ENCODE measurements around the gene PRMT1.

The PRMT1 gene

DNA sequence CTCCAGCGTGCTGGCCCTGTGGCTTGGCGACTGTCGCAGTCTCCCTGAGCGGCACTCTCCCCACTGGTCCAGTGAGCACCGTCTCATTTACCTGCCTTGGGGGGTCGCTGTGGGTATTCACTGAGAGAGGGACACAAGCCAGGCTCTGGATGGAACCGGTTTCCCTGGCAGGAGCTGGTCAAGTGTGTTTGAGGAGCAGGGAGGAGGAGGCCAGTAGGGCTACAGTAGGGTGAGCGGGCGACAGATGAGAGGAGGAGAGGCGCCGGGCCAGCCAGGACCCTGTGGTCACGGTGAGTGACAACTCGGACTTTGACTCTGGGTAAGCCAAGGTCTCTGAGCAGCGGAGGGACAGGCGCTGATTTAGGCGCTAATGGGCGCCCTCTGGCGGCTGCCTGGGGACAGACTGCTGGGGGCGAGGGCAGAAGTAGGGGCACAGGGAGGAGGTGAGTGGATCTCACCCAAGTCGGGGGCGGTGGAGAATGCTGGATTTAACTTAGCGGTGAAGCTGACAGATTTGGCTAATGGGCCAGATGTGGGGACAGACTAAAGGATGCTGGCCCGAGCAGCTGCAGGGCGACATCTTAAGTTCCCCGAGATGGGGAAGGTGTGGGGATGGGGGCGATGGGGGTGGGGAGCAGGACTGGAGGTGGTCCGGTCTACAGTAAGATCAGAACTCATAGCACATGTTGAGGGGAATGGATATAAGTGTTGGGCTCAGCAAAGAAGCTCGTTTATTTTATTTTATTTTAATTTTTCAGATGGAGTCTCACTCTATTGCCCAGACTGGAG, 4.7 kb upstream of the PRMT1 start:
- peak; percentile 47 for DNase-seq

DNA sequence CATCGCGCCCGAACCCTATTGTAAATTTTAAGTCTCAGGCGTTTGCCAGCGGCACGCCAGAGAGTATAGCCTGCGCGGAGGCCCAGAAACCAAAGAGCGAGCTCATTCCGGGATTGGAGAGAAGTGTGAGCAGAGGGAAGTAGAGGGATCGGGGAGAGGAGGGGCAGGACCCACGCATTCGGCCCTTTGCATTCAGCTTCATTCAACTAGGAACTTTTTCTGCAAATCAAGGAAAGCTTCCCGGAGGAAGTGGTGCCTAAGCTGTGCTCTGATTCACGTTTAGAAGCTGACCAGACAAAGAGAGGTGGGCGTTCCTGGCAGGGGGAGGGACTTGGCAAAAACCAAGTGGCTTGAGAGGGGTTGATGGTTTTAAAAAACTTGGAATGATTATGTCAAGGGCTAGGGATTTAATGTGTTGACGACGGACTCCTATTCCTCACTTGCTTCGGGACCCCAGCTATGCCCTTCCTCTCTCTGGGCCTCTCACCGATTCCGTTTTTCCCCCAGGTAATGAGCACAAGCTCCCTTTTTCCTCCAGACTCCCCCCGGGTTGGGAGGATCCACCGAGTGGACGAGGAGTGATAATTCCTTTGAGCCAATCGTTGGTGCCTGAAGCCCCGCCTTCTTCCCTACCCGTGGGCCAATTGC, 811 bp upstream of the PRMT1 start:
- DNase-seq: no peak

DNA sequence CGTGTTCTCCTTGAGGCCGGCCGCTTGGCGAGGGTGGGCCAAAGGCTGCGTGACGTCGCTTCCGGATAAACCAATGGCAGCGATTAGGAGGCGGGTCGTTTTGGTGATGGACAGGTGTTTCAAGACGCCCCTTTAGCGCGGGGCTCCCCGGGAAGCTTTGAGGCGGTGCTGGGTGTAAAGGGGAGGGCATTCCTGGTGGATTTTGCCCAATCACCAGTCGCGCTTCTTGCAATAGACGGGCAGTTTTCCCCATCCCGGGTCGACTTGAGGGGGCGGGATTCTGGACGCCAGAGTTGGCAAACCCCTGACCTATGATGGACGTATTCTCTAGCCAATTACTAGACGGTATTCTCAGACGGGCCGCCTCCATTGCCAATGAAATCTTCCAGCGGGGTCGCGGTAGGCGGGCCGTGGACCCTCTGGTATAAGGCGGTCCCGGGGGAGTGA, 264 bp upstream of the PRMT1 start:
- peak; percentile 100 for DNase-seq

DNA sequence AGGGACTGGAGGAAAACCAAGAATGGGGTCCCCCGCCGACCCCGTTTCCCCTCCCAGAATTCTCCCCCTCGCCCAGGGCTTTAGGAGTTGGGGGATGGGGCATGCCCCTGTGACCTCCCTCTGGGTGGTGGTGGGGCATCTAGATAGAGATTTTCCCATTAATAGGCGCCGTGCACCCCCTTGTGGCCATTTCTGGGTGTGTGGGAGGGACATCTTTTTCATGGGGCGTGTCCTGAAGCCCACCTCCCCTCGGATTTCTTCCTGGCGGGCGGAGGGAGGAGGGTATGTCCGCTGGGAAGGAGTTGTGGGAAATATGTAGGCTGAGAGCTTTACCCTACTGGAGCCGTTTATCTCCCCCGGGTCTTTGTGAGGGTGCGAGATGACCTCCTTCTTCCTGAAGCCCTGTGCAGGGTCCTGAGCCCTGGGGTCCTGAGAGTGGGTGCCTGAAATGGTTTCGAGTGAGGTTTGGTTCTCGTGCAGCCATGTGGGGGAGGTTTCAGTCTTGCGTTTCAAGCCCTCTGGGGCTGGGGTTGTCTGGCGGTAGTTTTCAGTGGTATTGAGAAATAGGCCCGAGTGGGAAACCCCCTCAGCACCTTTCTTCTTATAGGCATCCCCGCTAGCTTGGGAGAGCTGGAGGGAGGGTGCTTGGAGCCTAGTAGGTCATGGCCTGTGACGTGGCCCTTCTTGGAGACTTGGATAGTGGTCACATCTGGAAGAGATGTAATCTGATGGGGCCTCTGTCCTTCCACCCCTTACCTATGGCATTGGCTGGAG, 1.0 kb downstream of the PRMT1 start:
- DNase-seq: peak; percentile 72

DNA sequence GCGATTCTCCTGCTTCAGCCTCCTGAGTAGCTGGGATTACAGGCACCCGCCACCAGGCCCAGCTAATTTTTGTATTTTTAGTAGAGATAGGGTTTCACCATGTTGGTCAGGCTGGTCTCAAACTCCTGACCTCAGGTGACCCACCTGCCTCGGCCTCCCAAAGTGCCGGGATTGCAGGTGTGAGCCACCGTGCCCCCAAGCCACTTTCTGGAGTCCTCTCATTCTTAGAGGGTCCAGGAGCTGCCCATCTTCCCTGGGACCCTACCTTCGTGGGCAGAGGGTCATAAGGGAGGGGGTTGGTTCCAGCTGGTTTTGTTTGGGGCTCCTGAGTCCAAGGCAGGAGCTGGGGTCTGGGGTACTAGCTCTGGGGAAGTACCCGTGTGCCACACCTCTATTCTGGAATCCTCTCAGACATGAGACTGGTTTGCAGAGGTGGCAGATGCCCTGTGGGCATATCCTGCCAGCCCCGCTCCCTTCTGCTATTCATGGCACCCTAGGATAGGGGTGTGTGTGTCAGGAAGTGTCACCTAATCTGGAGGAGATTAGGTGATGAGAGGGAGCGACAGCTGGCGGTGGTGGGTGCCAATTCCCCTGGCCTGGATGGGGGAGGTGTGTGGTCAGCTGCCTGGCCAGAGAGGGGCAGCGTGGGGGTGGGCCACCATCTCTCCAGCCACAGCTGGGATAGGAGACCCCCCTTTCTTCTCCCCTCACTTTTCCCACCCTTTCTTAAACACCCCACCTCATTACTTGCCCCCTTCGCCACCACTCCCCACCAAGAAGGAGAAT, 2.1 kb downstream of the PRMT1 start:
- DNase-seq: no peak

- no peak for DNase-seq
Measured at GRCh38 chr19:49679771-49680413, 2.8 kb downstream of the PRMT1 start.

DNA sequence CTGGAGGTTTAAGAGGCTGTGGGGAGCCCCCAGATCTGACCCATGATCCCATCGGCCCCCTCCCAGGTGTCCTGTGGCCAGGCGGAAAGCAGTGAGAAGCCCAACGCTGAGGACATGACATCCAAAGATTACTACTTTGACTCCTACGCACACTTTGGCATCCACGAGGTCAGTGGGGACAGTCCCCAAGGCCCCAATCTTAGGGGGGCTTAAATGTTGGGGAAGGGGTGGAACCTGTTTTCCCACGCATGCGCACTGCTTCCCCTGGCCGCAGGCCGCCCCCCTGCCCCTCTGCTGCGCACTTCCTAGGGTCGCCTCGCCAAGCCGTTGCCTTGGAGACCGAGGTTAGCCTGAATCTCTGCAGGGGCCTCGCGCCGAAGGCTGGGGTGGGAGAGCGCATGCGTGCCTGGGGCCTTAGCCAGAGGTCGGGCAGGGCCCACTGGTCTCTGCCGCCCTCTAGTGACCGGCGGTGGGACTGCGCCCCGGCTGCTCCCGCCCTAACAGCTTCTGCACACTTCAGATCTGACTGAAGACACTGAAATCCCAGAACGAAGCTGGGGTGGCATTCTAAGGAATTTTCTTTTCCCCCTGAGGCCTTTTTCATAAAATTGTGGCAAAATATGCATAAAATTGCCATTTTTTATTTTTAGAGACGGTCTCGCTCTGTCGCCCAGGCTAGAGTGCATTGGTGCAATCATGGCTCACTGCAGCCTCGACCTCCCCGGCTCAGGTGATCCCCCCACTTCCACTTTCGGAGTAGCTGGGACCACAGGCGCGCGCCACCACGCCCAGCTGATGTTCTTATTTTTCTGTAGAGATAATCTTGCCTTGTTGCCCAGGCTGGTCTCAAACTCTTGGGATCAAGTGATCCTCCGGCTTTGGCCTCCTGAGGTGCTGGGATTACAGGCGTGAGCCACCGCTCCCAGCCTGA, 3.6 kb downstream of the PRMT1 start:
- peak; percentile 78 for DNase-seq

GRCh38 chr19:49681830-49682229, 4.8 kb downstream of the PRMT1 start:
- no peak for DNase-seq

GRCh38 chr19:49682274-49682673, 5.2 kb downstream of the PRMT1 start:
- no peak for DNase-seq

DNA sequence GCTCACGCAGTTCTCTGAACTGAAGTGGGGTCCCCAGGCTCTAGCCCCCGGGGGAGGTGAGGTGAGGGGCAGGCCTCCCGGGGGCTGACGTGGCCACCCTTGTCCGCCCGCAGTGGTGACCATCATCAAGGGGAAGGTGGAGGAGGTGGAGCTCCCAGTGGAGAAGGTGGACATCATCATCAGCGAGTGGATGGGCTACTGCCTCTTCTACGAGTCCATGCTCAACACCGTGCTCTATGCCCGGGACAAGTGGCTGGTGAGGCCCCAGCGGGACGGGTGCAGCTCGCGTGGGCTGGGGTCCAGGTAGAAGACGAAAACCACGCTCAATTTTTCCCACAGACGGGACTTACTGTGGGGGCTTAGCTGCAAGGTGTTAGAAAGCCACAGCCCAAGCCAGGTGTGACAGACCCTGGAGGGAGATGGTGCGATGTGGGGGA, 6.8 kb downstream of the PRMT1 start:
- no peak for DNase-seq

DNA sequence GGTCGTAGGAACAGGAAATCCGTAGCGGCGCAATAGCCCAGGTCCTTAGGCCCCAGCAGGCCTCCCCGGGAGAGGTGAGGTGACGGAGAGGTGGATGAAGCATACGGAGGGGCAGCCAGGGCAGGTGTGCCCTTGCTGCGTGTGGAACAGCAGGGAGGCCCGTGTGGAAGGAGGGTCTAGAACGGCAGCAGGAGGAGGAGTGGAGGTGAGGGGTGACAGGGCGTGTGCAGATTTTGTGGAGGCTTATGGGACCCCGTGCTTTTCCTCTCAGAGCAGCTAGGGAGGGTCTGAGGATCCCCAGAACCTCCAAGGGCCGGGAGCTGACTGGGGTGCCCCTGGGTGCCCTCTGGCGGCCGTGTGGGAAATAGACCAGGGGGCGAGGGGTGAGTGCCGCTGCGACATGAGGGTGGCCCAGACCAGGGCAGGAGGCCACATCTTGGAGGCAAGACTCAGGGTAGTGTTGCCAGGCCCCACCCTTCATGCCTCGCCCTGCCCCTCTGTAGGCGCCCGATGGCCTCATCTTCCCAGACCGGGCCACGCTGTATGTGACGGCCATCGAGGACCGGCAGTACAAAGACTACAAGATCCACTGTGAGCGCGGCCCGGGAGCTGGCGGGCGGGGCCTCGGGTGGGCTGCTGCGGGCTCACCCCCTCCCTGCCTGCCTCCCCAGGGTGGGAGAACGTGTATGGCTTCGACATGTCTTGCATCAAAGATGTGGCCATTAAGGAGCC, 7.3 kb downstream of the PRMT1 start:
- no peak for DNase-seq

GRCh38 chr19:49684983-49685553, 8.0 kb downstream of the PRMT1 start:
- DNase-seq: no peak

DNA sequence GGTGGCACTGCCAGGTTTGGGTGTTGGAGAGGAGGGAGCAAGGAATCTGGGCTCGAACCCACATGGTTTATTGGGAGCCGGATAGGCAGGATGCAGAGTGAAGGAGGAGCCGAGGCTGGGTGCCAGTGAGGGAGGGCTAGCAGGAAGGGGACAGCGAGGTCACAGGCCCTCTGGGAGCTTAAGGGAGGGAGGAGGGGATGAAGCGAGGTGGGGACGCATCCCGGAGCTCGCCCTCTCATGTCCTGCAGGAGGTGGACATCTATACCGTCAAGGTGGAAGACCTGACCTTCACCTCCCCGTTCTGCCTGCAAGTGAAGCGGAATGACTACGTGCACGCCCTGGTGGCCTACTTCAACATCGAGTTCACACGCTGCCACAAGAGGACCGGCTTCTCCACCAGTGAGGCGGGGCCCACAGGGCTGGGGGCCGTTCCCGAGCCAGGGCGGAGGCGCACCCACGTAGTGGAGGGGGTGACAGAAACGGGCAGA, 8.8 kb downstream of the PRMT1 start:
- no peak for DNase-seq

DNA sequence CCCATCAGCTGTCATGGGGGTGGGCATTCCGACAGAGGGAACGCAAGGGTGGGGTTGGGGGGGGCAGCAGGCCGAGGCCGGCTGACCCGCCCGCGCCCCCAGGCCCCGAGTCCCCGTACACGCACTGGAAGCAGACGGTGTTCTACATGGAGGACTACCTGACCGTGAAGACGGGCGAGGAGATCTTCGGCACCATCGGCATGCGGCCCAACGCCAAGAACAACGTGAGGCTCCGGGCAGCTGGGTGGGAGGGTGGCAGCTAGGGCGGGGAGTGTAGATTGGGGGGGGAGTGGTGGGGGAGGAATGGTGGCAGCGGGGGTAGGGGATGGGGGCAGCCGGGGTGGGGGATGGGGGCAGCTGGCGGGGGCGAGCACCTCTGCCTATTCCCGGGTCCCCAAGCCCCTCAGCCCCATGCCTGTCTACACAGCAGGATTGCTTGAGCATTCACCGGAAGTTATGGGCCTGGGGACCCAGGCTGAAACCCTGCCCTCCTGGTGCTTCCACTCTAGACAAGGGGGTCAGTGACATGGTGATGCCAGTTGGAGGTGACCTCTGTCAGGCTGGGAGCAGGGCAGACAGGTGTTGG, 9.5 kb downstream of the PRMT1 start:
- DNase-seq: no peak

DNA sequence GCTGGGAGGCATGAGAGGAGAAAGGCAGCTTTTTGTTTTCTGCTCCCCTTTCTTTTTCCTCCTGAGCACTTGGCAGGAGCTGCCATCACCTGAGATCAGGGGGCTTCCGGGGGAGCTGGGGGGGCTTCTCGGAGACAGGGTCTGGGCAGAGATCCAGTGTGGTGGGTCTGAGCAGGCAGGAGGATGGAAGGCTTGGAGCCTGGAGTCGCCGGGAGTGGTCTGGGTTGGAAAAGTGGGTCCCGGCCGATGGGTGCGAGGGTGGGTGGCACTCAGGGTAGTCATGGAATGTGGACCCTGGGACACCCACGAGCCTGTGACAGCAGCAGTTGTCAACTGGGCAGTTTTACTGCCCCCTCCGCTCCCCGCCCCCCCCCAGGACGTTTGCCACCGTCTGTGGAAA, 10.1 kb downstream of the PRMT1 start:
- DNase-seq: no peak

- DNase-seq: peak; percentile 45
Measured at GRCh38 chr19:49687566-49688316, 10.7 kb downstream of the PRMT1 start.

GRCh38 chr19:49688531-49689132, 11.6 kb downstream of the PRMT1 start:
- DNase-seq: no peak
